ENCODE measurements around the gene ZFP14. TPM values are rescaled to one million over a fixed set of nuclear protein-coding genes. Genes with fewer than 3 reads are reported as not detected.
"Not testable (repeated sequence)": the region's sequence is repeated elsewhere in the genome, so short reads cannot be mapped to it uniquely, and the experiment has no call there.

ZFP14 gene
- total RNA-seq, 1 donor from 2014 or later, result 5.5 TPM

- DNase-seq (ENCODE audit: low read depth), result peak; percentile 87
Measured at GRCh38 chr19:36331353-36332228, 47.4 kb downstream of the ZFP14 start.

GRCh38 chr19:36330216-36330615, 48.8 kb downstream of the ZFP14 start:
- no peak for DNase-seq (ENCODE audit: low read depth)

GRCh38 chr19:36329534-36329933, 49.5 kb downstream of the ZFP14 start:
- DNase-seq (ENCODE audit: low read depth), result not testable (repeated sequence)

- DNase-seq (ENCODE audit: low read depth), result not testable (repeated sequence)
Measured at GRCh38 chr19:36326649-36327048, 52.4 kb downstream of the ZFP14 start.

- DNase-seq (ENCODE audit: low read depth), result not testable (repeated sequence)
Measured at GRCh38 chr19:36315164-36315563, 63.8 kb downstream of the ZFP14 start.

GRCh38 chr19:36314053-36314452, 64.9 kb downstream of the ZFP14 start:
- not testable (repeated sequence) for DNase-seq (ENCODE audit: low read depth)

GRCh38 chr19:36311098-36311760, 67.8 kb downstream of the ZFP14 start:
- DNase-seq (ENCODE audit: low read depth), result not testable (repeated sequence)

- not testable (repeated sequence) for DNase-seq (ENCODE audit: low read depth)
Measured at GRCh38 chr19:36310416-36310990, 68.5 kb downstream of the ZFP14 start.

GRCh38 chr19:36309759-36310158, 69.2 kb downstream of the ZFP14 start:
- DNase-seq (ENCODE audit: low read depth), result not testable (repeated sequence)

- DNase-seq (ENCODE audit: low read depth), result not testable (repeated sequence)
Measured at GRCh38 chr19:36309309-36309708, 69.7 kb downstream of the ZFP14 start.

GRCh38 chr19:36292317-36292716, 86.7 kb downstream of the ZFP14 start:
- DNase-seq (ENCODE audit: low read depth), result not testable (repeated sequence)

Other genes starting within 250 kb of the ZFP14 start
- gene CAPNS1, start 239.1 kb downstream of the ZFP14 start, total RNA-seq, result 338 and 474 TPM in 2 replicates
- gene COX7A1, start 226.8 kb downstream of the ZFP14 start, total RNA-seq, result 1.1 and 2.8 TPM in 2 replicates
- gene ZNF565, start 164.5 kb downstream of the ZFP14 start, total RNA-seq, result 5.0 and 7.9 TPM in 2 replicates
- 126 and 190 TPM in 2 replicates for gene ZNF146, start 164.1 kb downstream of the ZFP14 start, total RNA-seq
- 3.3 and 8.9 TPM in 2 replicates for gene ZFP82, start 39.4 kb upstream of the ZFP14 start, total RNA-seq
- 5.2 and 11.9 TPM in 2 replicates for gene ZNF566, start 110.4 kb upstream of the ZFP14 start, total RNA-seq
- 20.8 and 34.5 TPM in 2 replicates for gene ZNF260, start 149.1 kb upstream of the ZFP14 start, total RNA-seq
- 8.2 and 16.7 TPM in 2 replicates for gene ZNF529, start 194.1 kb upstream of the ZFP14 start, total RNA-seq
- 5.6 and 19.0 TPM in 2 replicates for gene ZNF382, start 226.1 kb upstream of the ZFP14 start, total RNA-seq